ENCODE measurements around the gene INHBE. TPM values are rescaled to one million over a fixed set of nuclear protein-coding genes. Genes with fewer than 3 reads are reported as not detected.
"Not testable (repeated sequence)": the region's sequence is repeated elsewhere in the genome, so short reads cannot be mapped to it uniquely, and the experiment has no call there.

The INHBE gene
- total RNA-seq, 1 experiment from 2014 or later, result 5.0 TPM

DNA sequence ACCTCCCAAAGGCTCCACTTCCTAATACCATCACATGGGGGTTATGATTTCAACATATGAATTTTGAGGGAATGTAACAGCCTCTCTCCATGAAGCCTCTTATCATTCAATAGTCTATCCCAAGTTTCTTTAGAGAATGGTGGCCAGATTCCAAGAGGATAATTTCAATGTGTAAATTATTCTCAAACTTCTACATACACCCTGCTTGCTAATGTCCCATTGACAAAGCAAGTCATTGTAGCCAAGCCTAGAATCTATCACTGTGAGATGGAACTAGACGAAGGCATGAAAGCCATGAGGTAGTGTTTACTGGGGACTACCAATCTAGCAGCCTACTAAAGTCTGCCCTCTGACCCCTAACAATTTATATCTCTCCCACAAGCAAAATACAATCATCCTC, 16.7 kb upstream of the INHBE start:
- ChIA-PET POLR2A (no interaction called here), CTCF (no interaction called here)
- ATAC-seq (no peak), DNase-seq (ENCODE audit: low spot score) (no peak)
- no peaks in the 10 kb centered on the region; the same call in none of the 2 replicates for H3K4me1 Mint-ChIP-seq
- no peak overlapping the region for H3K4me3 Mint-ChIP-seq
- peaks cover 9% of the 10 kb centered on the region for H3K27me3 Mint-ChIP-seq (ENCODE audit: low read depth)
- no peak overlapping the region for H3K27ac Mint-ChIP-seq
- TF ChIP-seq, protein P1, sequence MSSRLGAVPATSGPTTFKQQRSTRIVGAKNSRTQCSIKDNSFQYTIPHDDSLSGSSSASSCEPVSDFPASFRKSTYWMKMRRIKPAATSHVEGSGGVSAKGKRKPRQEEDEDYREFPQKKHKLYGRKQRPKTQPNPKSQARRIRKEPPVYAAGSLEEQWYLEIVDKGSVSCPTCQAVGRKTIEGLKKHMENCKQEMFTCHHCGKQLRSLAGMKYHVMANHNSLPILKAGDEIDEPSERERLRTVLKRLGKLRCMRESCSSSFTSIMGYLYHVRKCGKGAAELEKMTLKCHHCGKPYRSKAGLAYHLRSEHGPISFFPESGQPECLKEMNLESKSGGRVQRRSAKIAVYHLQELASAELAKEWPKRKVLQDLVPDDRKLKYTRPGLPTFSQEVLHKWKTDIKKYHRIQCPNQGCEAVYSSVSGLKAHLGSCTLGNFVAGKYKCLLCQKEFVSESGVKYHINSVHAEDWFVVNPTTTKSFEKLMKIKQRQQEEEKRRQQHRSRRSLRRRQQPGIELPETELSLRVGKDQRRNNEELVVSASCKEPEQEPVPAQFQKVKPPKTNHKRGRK (CRISPR knock-in tag; IDR thresholded peaks at IDR 0.05; ENCODE audit: borderline replicate concordance), result no peak
- TF ChIP-seq, protein P2, sequence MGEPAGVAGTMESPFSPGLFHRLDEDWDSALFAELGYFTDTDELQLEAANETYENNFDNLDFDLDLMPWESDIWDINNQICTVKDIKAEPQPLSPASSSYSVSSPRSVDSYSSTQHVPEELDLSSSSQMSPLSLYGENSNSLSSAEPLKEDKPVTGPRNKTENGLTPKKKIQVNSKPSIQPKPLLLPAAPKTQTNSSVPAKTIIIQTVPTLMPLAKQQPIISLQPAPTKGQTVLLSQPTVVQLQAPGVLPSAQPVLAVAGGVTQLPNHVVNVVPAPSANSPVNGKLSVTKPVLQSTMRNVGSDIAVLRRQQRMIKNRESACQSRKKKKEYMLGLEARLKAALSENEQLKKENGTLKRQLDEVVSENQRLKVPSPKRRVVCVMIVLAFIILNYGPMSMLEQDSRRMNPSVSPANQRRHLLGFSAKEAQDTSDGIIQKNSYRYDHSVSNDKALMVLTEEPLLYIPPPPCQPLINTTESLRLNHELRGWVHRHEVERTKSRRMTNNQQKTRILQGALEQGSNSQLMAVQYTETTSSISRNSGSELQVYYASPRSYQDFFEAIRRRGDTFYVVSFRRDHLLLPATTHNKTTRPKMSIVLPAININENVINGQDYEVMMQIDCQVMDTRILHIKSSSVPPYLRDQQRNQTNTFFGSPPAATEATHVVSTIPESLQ (CRISPR knock-in tag; IDR thresholded peaks at IDR 0.05), result no peak
- no peak for TF ChIP-seq ZNF423 (CRISPR knock-in tag; IDR thresholded peaks at IDR 0.05)
- no peak for TF ChIP-seq KAT7 (CRISPR knock-in tag; IDR thresholded peaks at IDR 0.05; ENCODE audit: borderline replicate concordance)
- TF ChIP-seq, protein P3, sequence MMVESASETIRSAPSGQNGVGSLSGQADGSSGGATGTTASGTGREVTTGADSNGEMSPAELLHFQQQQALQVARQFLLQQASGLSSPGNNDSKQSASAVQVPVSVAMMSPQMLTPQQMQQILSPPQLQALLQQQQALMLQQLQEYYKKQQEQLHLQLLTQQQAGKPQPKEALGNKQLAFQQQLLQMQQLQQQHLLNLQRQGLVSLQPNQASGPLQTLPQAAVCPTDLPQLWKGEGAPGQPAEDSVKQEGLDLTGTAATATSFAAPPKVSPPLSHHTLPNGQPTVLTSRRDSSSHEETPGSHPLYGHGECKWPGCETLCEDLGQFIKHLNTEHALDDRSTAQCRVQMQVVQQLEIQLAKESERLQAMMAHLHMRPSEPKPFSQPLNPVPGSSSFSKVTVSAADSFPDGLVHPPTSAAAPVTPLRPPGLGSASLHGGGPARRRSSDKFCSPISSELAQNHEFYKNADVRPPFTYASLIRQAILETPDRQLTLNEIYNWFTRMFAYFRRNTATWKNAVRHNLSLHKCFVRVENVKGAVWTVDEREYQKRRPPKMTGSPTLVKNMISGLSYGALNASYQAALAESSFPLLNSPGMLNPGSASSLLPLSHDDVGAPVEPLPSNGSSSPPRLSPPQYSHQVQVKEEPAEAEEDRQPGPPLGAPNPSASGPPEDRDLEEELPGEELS (CRISPR knock-in tag; IDR thresholded peaks at IDR 0.05), result no peak
- peaks cover 10% of the 10 kb centered on the region for H3K36me3 Mint-ChIP-seq
- peaks cover 12% of the 10 kb centered on the region for H3K9me3 Mint-ChIP-seq

DNA sequence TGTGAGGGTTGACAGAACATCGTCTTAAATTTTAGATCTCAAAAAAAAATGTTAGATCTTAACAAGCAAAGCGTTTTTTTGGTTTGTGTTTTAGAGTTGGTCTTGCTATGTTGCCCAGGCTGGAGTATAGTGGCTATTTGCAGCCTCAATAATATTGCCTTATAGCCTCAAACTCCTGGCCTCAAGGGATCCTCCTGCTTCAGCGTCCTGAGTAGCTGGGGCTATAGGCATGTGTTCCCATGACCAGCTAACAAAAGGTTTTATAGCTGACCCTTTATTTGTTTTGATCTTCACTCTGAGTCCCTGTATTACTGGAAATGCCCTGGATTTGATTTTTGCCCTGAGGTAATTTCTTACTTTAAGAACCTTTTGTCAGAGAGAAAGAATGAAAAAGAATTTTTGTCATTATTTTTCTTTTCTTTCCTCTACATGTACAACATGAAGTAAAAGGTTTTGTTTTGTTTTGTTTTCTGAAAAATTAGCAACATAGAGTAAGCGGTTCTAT, 15.3 kb upstream of the INHBE start:
- Mint-ChIP-seq H3K4me3 (no peak overlapping the region), H3K27me3 (ENCODE audit: low read depth) (peaks cover 9% of the 10 kb centered on the region), H3K4me1 (no peaks in the 10 kb centered on the region), H3K9me3 (peaks cover 12% of the 10 kb centered on the region), H3K36me3 (peaks cover 10% of the 10 kb centered on the region), H3K27ac (no peak overlapping the region)
- ChIA-PET POLR2A (no interaction called here), CTCF (interaction anchor here (0.7 kb wide), 1 partner anchor 132 kb away, joined by 4 read pairs; no protein-coding TSS in a partner anchor)
- no peak for DNase-seq (ENCODE audit: low spot score)
- TF ChIP-seq EMX1 (CRISPR knock-in tag; IDR thresholded peaks at IDR 0.05) (no peak), SP1 (CRISPR knock-in tag; conservative IDR thresholded peaks at IDR 0.05) (no peak), ZNF317 (CRISPR knock-in tag; IDR thresholded peaks at IDR 0.05; ENCODE audit: borderline replicate concordance, low read depth) (no peak), GRHL2 (CRISPR knock-in tag; IDR thresholded peaks at IDR 0.05; ENCODE audit: insufficient replicate concordance, severe bottlenecking) (no peak)
- TF ChIP-seq, protein P4, sequence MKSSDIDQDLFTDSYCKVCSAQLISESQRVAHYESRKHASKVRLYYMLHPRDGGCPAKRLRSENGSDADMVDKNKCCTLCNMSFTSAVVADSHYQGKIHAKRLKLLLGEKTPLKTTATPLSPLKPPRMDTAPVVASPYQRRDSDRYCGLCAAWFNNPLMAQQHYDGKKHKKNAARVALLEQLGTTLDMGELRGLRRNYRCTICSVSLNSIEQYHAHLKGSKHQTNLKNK (CRISPR knock-in tag; IDR thresholded peaks at IDR 0.05), result no peak
- TF ChIP-seq, protein P5, sequence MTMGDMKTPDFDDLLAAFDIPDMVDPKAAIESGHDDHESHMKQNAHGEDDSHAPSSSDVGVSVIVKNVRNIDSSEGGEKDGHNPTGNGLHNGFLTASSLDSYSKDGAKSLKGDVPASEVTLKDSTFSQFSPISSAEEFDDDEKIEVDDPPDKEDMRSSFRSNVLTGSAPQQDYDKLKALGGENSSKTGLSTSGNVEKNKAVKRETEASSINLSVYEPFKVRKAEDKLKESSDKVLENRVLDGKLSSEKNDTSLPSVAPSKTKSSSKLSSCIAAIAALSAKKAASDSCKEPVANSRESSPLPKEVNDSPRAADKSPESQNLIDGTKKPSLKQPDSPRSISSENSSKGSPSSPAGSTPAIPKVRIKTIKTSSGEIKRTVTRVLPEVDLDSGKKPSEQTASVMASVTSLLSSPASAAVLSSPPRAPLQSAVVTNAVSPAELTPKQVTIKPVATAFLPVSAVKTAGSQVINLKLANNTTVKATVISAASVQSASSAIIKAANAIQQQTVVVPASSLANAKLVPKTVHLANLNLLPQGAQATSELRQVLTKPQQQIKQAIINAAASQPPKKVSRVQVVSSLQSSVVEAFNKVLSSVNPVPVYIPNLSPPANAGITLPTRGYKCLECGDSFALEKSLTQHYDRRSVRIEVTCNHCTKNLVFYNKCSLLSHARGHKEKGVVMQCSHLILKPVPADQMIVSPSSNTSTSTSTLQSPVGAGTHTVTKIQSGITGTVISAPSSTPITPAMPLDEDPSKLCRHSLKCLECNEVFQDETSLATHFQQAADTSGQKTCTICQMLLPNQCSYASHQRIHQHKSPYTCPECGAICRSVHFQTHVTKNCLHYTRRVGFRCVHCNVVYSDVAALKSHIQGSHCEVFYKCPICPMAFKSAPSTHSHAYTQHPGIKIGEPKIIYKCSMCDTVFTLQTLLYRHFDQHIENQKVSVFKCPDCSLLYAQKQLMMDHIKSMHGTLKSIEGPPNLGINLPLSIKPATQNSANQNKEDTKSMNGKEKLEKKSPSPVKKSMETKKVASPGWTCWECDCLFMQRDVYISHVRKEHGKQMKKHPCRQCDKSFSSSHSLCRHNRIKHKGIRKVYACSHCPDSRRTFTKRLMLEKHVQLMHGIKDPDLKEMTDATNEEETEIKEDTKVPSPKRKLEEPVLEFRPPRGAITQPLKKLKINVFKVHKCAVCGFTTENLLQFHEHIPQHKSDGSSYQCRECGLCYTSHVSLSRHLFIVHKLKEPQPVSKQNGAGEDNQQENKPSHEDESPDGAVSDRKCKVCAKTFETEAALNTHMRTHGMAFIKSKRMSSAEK (CRISPR knock-in tag; IDR thresholded peaks at IDR 0.05; ENCODE audit: borderline replicate concordance), result no peak
- TF ChIP-seq, protein P6, sequence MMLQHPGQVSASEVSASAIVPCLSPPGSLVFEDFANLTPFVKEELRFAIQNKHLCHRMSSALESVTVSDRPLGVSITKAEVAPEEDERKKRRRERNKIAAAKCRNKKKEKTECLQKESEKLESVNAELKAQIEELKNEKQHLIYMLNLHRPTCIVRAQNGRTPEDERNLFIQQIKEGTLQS (CRISPR knock-in tag; conservative IDR thresholded peaks at IDR 0.05), result no peak
- no peak for ATAC-seq

DNA sequence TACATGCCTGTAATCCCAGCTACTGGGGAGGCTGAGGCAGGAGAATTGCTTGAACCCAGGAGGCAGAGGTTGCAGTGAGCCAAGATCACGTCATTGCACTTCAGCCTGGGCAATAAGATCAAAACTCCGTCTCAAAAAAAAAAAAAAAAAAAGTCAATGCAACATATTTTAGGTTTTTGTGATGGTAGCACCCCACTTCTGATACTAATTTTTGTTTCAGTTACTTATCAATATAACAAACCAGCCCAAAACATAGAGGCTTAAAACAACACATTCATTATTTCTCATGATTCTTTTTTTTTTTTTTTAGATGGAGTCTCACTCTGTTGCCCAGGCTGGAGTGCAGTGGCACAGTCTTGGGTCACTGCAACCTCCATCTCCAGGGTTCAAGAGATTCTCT, 13.7 kb upstream of the INHBE start:
- not testable (repeated sequence) for DNase-seq (ENCODE audit: low spot score); ATAC-seq; H3K27ac Mint-ChIP-seq; H3K36me3 Mint-ChIP-seq; H3K4me3 Mint-ChIP-seq; H3K4me1 Mint-ChIP-seq; H3K27me3 Mint-ChIP-seq (ENCODE audit: low read depth)
- ChIA-PET POLR2A (interaction anchor here (0.6 kb wide), 1 partner anchor 965 kb away, joined by 4 read pairs; no protein-coding TSS in a partner anchor), CTCF (interaction anchor here (1.6 kb wide), 1 partner anchor 12 kb away, joined by 4 read pairs; no protein-coding TSS in a partner anchor)
- H3K9me3 Mint-ChIP-seq, result peaks cover 12% of the 10 kb centered on the region
